ENCODE results near the gene DRC3.
A peak's percentile ranks its signal among the peaks of the same experiment; 100 is the strongest.

The DRC3 gene

DNA sequence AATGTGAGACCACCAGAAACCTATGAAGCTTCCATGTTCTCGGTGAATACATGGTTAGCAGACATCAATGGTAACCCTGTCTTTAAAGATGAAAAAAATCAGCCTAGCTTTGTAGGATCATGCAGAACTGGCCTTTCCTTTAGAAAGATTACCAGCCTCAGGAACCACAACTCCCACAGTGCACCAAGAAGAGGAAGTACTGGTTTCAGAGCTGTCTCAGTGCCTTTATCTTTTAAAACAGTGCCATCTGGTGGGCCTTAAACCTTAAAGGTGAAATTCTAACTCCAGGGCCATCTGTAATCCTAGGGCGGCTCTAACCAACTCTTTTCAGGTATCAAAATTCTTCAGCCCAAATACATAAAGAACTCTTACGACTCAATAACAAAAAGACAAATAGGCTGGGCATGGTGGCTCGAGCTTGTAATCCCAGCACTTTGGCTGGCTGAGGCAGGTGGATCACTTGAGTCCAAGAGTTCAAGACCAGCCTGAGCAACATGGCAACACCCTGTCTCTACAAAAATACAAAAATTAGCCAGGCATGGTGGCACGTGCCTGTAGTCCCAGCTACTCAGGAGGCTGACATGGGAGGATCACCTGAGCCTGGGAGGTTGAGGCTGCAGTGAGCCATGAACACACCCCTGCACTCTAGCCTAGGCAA, 60.9 kb downstream of the DRC3 start:
- Histone ChIP-seq H3K4me1 (ENCODE audit: control insufficient read depth, low read depth, low read length) (peaks cover 5% of the 10 kb centered on the region), H3K27ac (ENCODE audit: low read length) (no peak overlapping the region), H3K9me3 (ENCODE audit: control insufficient read depth, low read depth, low read length) (no peaks in the 10 kb centered on the region), H3K4me3 (ENCODE audit: low read length) (no peak overlapping the region), H3K27me3 (ENCODE audit: control insufficient read depth, insufficient read depth, low read length) (peaks cover 10% of the 10 kb centered on the region), H3K9ac (ENCODE audit: low read length) (no peak overlapping the region), H3K36me3 (ENCODE audit: control insufficient read depth, low read depth, low read length) (no peaks in the 10 kb centered on the region)

GRCh38 chr17:18035704-18036103, 63.0 kb downstream of the DRC3 start:
- Histone ChIP-seq H3K4me1 (ENCODE audit: control insufficient read depth, low read depth, low read length) (peaks cover 5% of the 10 kb centered on the region), H3K36me3 (ENCODE audit: control insufficient read depth, low read depth, low read length) (no peaks in the 10 kb centered on the region), H3K27ac (ENCODE audit: low read length) (no peak overlapping the region), H3K9me3 (ENCODE audit: control insufficient read depth, low read depth, low read length) (no peaks in the 10 kb centered on the region), H3K27me3 (ENCODE audit: control insufficient read depth, insufficient read depth, low read length) (peaks cover 10% of the 10 kb centered on the region), H3K4me3 (ENCODE audit: low read length) (no peak overlapping the region), H3K9ac (ENCODE audit: low read length) (no peak overlapping the region)

DNA sequence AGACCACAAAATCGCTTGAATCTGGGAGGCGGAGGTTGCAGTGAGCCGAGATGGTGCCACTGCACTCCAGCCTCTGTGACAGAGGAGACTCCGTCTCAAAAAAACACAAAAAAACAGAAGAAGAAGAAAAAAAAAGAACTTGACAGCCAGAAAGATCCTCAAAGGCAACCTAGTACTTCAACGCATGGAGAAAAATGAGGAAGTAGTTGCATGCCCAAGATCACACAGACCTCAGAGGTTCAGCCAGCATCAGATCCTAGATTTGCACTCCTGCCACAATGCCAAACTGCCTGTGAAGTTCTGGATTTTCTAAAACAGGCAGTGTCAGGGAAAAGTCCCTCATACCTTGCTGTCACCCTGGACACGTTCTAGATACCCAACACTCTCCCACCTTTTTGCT, 64.8 kb downstream of the DRC3 start:
- H3K27ac ChIP-seq (ENCODE audit: low read length), result no peak overlapping the region
- peaks cover 10% of the 10 kb centered on the region for H3K27me3 ChIP-seq (ENCODE audit: control insufficient read depth, insufficient read depth, low read length)
- H3K36me3 ChIP-seq (ENCODE audit: control insufficient read depth, low read depth, low read length), result no peaks in the 10 kb centered on the region
- no peaks in the 10 kb centered on the region for H3K9me3 ChIP-seq (ENCODE audit: control insufficient read depth, low read depth, low read length)
- H3K4me3 ChIP-seq (ENCODE audit: low read length), result no peak overlapping the region
- H3K4me1 ChIP-seq (ENCODE audit: control insufficient read depth, low read depth, low read length), result peaks cover 5% of the 10 kb centered on the region
- no peak overlapping the region for H3K9ac ChIP-seq (ENCODE audit: low read length)

DNA sequence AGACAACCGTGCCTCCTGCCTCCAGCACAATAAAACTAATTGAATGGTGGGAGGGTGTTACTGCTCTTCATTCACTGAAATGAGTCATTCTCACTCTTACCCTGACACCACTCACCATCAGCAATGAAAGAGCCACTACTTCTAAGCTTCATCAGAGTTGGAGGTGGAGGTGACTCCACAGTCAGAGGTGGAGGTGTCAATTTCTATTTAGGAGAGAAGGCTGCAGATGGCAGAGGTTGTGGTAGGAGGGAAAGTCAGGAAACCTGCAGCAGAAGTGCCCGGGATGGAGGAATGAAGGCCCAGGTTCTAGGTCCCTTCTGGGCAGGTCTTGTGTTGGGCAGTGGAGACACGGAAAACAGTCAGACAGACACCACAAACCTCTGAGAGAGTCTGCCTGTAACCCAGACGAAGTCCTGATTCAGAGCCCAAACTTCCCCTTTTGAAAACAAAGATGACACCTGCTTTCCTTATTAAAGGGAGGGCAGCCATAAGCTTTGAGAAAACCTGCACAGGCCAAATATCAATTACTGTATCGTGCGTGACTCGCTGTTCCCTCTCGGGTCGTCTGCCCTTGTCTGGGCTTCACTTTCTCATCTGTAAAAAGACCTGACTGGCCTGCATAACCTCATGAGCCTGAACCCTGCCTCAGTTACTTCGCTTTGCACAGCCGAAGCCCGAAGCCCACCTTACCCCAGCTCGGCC, 65.6 kb downstream of the DRC3 start:
- H3K9ac ChIP-seq (ENCODE audit: low read length), result peak overlapping the region; percentile 65
- no peak overlapping the region for H3K27ac ChIP-seq (ENCODE audit: low read length)
- no peaks in the 10 kb centered on the region for H3K36me3 ChIP-seq (ENCODE audit: control insufficient read depth, low read depth, low read length)
- H3K27me3 ChIP-seq (ENCODE audit: control insufficient read depth, insufficient read depth, low read length), result peaks cover 10% of the 10 kb centered on the region
- peaks cover 5% of the 10 kb centered on the region for H3K4me1 ChIP-seq (ENCODE audit: control insufficient read depth, low read depth, low read length)
- H3K4me3 ChIP-seq (ENCODE audit: low read length), result peak overlapping the region; percentile 87
- no peaks in the 10 kb centered on the region for H3K9me3 ChIP-seq (ENCODE audit: control insufficient read depth, low read depth, low read length)

- Histone ChIP-seq H3K27me3 (ENCODE audit: control insufficient read depth, insufficient read depth, low read length) (peaks cover 10% of the 10 kb centered on the region), H3K4me1 (ENCODE audit: control insufficient read depth, low read depth, low read length) (peaks cover 5% of the 10 kb centered on the region), H3K4me3 (ENCODE audit: low read length) (peak within 1 kb of the TSS; percentile 87), H3K9ac (ENCODE audit: low read length) (peak within 1 kb of the TSS; percentile 65), H3K36me3 (ENCODE audit: control insufficient read depth, low read depth, low read length) (no peaks in the 10 kb centered on the region), H3K27ac (ENCODE audit: low read length) (no peak within 1 kb of the TSS), H3K9me3 (ENCODE audit: control insufficient read depth, low read depth, low read length) (no peaks in the 10 kb centered on the region)
Observed at GRCh38 chr17:18038861-18039534, 66.3 kb downstream of the DRC3 start, which contains the start of the genes ATPAF2 and GID4. Gene ATPAF2, minus strand, starts transcription at chr17:18039168. Its CDS starts 155 bp downstream, at chr17:18039013. Gene GID4, plus strand, starts transcription at chr17:18039408. Its CDS starts 57 bp downstream, at chr17:18039465.

DNA sequence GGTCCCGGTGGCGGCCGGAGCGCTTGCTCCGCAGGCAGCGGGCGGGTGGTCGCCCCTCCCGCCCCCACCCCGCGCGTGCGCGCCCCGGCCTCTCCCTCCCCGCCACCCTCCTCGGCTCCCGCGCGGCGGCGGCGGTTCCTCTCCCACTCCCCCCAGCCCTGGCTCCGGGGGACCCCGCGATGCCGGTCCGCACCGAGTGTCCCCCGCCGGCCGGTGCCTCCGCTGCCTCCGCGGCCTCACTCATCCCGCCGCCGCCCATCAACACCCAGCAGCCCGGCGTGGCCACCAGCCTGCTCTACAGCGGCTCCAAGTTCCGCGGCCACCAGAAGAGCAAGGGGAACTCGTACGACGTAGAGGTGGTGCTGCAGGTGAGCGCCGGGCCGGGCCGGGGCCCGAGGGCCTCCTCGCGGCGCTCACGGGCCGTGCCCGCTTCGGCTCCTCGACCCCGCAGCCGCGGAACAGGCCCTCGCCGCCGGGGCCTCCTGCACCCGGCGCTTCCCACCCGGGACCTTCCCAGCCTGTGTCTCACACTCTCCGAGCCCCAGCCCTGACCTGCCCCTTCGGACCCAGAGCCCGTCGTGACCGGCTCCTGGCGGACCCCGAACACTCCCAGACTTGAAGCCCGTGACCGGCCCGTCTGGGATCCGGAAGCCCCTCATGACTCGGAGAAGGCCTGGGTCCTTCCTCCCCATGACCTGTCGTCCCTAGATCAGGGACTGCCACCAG, 67.0 kb downstream of the DRC3 start:
- H3K27me3 ChIP-seq (ENCODE audit: control insufficient read depth, insufficient read depth, low read length), result peaks cover 10% of the 10 kb centered on the region
- peak overlapping the region; percentile 56 for H3K9ac ChIP-seq (ENCODE audit: low read length)
- H3K4me1 ChIP-seq (ENCODE audit: control insufficient read depth, low read depth, low read length), result peaks cover 5% of the 10 kb centered on the region
- H3K4me3 ChIP-seq (ENCODE audit: low read length), result peak overlapping the region; percentile 87
- no peak overlapping the region for H3K27ac ChIP-seq (ENCODE audit: low read length)
- no peaks in the 10 kb centered on the region for H3K9me3 ChIP-seq (ENCODE audit: control insufficient read depth, low read depth, low read length)
- H3K36me3 ChIP-seq (ENCODE audit: control insufficient read depth, low read depth, low read length), result no peaks in the 10 kb centered on the region

GRCh38 chr17:18040261-18040858, 67.7 kb downstream of the DRC3 start:
- Histone ChIP-seq H3K9me3 (ENCODE audit: control insufficient read depth, low read depth, low read length) (no peaks in the 10 kb centered on the region), H3K4me1 (ENCODE audit: control insufficient read depth, low read depth, low read length) (peaks cover 5% of the 10 kb centered on the region), H3K27me3 (ENCODE audit: control insufficient read depth, insufficient read depth, low read length) (peaks cover 10% of the 10 kb centered on the region), H3K4me3 (ENCODE audit: low read length) (peak overlapping the region; percentile 87), H3K27ac (ENCODE audit: low read length) (no peak overlapping the region), H3K36me3 (ENCODE audit: control insufficient read depth, low read depth, low read length) (no peaks in the 10 kb centered on the region), H3K9ac (ENCODE audit: low read length) (peak overlapping the region; percentile 56)

GRCh38 chr17:18041776-18042175, 69.1 kb downstream of the DRC3 start:
- H3K9ac ChIP-seq (ENCODE audit: low read length), result no peak overlapping the region
- no peak overlapping the region for H3K4me3 ChIP-seq (ENCODE audit: low read length)
- peaks cover 5% of the 10 kb centered on the region for H3K4me1 ChIP-seq (ENCODE audit: control insufficient read depth, low read depth, low read length)
- H3K27ac ChIP-seq (ENCODE audit: low read length), result no peak overlapping the region
- no peaks in the 10 kb centered on the region for H3K9me3 ChIP-seq (ENCODE audit: control insufficient read depth, low read depth, low read length)
- H3K27me3 ChIP-seq (ENCODE audit: control insufficient read depth, insufficient read depth, low read length), result peaks cover 10% of the 10 kb centered on the region
- no peaks in the 10 kb centered on the region for H3K36me3 ChIP-seq (ENCODE audit: control insufficient read depth, low read depth, low read length)

DNA sequence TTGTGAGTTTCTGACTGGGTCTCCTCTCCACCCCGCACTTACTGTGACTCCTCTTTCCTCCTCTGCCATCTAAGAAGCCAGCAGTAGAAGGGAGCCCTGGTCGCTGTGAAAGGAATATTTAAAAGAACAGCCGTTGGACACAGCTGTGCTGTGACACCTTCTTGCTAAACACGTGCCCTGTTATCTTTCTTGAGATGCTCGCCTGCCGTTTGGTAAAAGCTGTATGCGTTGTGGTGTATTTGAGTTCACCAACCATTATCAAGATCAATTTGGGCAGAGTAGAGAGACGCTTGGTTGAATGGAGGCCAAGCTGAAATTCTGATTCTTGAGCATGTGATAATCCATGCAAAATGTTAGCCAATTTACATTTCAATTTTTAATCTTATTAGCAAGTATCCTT, 70.3 kb downstream of the DRC3 start:
- no peaks in the 10 kb centered on the region for H3K9me3 ChIP-seq (ENCODE audit: control insufficient read depth, low read depth, low read length)
- no peak overlapping the region for H3K9ac ChIP-seq (ENCODE audit: low read length)
- H3K27ac ChIP-seq (ENCODE audit: low read length), result no peak overlapping the region
- H3K4me3 ChIP-seq (ENCODE audit: low read length), result no peak overlapping the region
- H3K36me3 ChIP-seq (ENCODE audit: control insufficient read depth, low read depth, low read length), result peaks cover 6% of the 10 kb centered on the region
- peaks cover 5% of the 10 kb centered on the region for H3K4me1 ChIP-seq (ENCODE audit: control insufficient read depth, low read depth, low read length)
- peaks cover 5% of the 10 kb centered on the region for H3K27me3 ChIP-seq (ENCODE audit: control insufficient read depth, insufficient read depth, low read length)

DNA sequence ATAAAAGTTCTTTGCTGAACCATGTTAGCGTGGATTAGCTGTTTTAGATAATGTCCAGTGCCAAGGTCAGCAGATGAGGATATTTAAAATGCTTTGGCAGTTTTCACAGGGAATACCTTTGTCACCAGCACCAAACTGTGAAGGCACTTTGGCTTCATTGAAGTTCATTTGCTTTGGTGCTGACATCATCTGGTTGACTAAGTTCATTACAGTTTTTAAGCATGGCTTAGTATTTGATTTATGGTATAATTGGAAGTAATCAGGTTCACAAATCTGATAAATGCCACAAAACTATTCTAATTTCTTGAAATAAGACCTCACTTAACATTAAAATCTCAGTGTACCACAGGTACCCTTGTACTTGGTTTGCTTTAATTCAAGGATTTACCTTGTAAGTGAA, 70.8 kb downstream of the DRC3 start:
- H3K4me1 ChIP-seq (ENCODE audit: control insufficient read depth, low read depth, low read length), result no peaks in the 10 kb centered on the region

DNA sequence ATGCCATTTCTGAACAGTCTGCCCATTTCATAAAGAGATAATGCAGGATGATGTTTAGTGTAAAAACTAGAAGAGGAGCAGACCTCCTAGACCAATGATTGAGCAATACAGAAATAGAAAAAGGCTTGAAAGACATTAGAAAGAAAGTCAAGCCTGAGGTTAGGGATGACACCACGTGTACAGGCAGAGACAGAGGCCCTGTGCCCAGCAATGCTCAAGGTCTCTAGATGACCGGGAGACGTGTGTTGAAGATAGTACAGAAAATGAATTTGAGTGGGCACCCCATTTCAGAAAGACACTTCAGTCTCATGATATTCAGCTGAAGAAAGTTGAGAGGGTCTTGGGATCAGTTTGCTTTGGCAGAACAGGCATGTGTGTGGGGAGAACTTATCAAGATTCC, 71.9 kb downstream of the DRC3 start:
- Histone ChIP-seq H3K36me3 (ENCODE audit: control insufficient read depth, low read depth, low read length) (peaks cover 6% of the 10 kb centered on the region), H3K9ac (ENCODE audit: low read length) (no peak overlapping the region), H3K27ac (ENCODE audit: low read length) (no peak overlapping the region), H3K4me3 (ENCODE audit: low read length) (no peak overlapping the region), H3K4me1 (ENCODE audit: control insufficient read depth, low read depth, low read length) (no peaks in the 10 kb centered on the region), H3K9me3 (ENCODE audit: control insufficient read depth, low read depth, low read length) (no peaks in the 10 kb centered on the region), H3K27me3 (ENCODE audit: control insufficient read depth, insufficient read depth, low read length) (no peaks in the 10 kb centered on the region)

More for the DNA sequence above, 70.8 kb downstream of the DRC3 start:
- H3K9ac ChIP-seq (ENCODE audit: low read length), result no peak overlapping the region
- H3K27me3 ChIP-seq (ENCODE audit: control insufficient read depth, insufficient read depth, low read length), result no peaks in the 10 kb centered on the region
- no peaks in the 10 kb centered on the region for H3K9me3 ChIP-seq (ENCODE audit: control insufficient read depth, low read depth, low read length)
- H3K27ac ChIP-seq (ENCODE audit: low read length), result no peak overlapping the region
- no peak overlapping the region for H3K4me3 ChIP-seq (ENCODE audit: low read length)
- peaks cover 6% of the 10 kb centered on the region for H3K36me3 ChIP-seq (ENCODE audit: control insufficient read depth, low read depth, low read length)
